HepG2 (cell line): Measurements from ENCODE around the gene TNN. TPM values are rescaled to one million over a fixed set of nuclear protein-coding genes. Genes with fewer than 3 reads are reported as not detected.

Source experiments
- EZH2 ChIP-seq: conservative IDR thresholded peaks from 2 replicates; pipeline ENCODE4 v1.6.1; 2012; ENCODE audit warnings: mild to moderate bottlenecking, low read depth, low read length, moderate library complexity
- RARG ChIP-seq: sonication (generic); formaldehyde crosslinking; IDR thresholded peaks from 2 replicates; pipeline ENCODE4 v1.4.0; 2020; ENCODE audit warnings: low read depth, mild to moderate bottlenecking, missing genetic modification reagents
- REPIN1 ChIP-seq: sonication (generic); formaldehyde crosslinking; IDR thresholded peaks from 2 replicates; pipeline ENCODE4 v1.8.0; 2022; ENCODE audit warnings: missing genetic modification reagents, low read depth, mild to moderate bottlenecking, borderline replicate concordance
- TCF12 ChIP-seq, 2 experiments: fragments of 450-650 bp in 1 of 2; sonication (generic) in 1 of 2; formaldehyde crosslinking in 1 of 2; IDR thresholded peaks; 2 replicates each; pipeline versions ENCODE4 v1.6.1 to v1.8.0; 2017 to 2022; ENCODE audit warnings: antibody characterized with exemption in 1 of 2, mild to moderate bottlenecking in 1 of 2, missing genetic modification reagents in 1 of 2, moderate library complexity in 1 of 2
- ZNF224 ChIP-seq: sonication (generic); formaldehyde crosslinking; IDR thresholded peaks from 2 replicates; pipeline ENCODE4 v1.5.0; 2020; ENCODE audit warnings: mild to moderate bottlenecking, missing genetic modification reagents
- ZNF607 ChIP-seq: sonication (generic); formaldehyde crosslinking; IDR thresholded peaks from 2 replicates; pipeline ENCODE4 v1.5.1; 2020; ENCODE audit warnings: missing genetic modification reagents, mild to moderate bottlenecking, borderline replicate concordance
- ZNF619 ChIP-seq: sonication (generic); formaldehyde crosslinking; IDR thresholded peaks from 2 replicates; pipeline ENCODE4 v1.4.0; 2020; ENCODE audit warnings: mild to moderate bottlenecking, missing genetic modification reagents
- ZNF629 ChIP-seq: sonication (generic); formaldehyde crosslinking; conservative IDR thresholded peaks from 2 replicates; pipeline ENCODE4 v1.5.0; 2020; ENCODE audit warnings: missing genetic modification reagents
- polyA plus RNA-seq, 8 experiments: library from polyadenylated mRNA; depleted of rRNA in 3 of 8; stranded (reverse) in 7 of 8; unstranded in 1 of 8; fragments of >200 nt; fragmentation: Illumina TruSeq in 4 of 8; extraction: Trizol in 4 of 8; gene quantifications; 2 replicates each; pipeline versions ENCODE4 v1.2.1 to v1.2.3, GENCODE V29; 2011 to 2016; ENCODE audit warnings: low read depth in 4 of 8, missing spikeins in 1 of 8, mixed read lengths in 1 of 8; ENCODE audit not compliant: insufficient read depth in 1 of 8
- total RNA-seq, 5 experiments: library from RNA; depleted of rRNA; stranded (reverse); fragments of >200 nt; fragmentation: Illumina TruSeq; extraction: Trizol; gene quantifications; 2 replicates each; pipeline ENCODE4 v1.2.3, GENCODE V29; 2016; ENCODE audit warnings: low read depth in 1 of 5
- TF ChIP-seq, protein P1 (sequence below): sonication (generic); formaldehyde crosslinking; IDR thresholded peaks from 2 replicates; pipeline ENCODE4 v1.4.0; 2020; ENCODE audit warnings: missing genetic modification reagents
- TF ChIP-seq, protein P2 (sequence below): sonication (generic); formaldehyde crosslinking; IDR thresholded peaks from 2 replicates; pipeline ENCODE4 v1.5.0; 2020; ENCODE audit warnings: mild to moderate bottlenecking, missing genetic modification reagents
- TF ChIP-seq, protein P3 (sequence below): sonication (generic); formaldehyde crosslinking; IDR thresholded peaks from 2 replicates; pipeline ENCODE4 v1.4.0; 2020; ENCODE audit warnings: mild to moderate bottlenecking, missing genetic modification reagents

The TNN gene
- total and polyA plus RNA-seq, 2 of the 13 experiments (the other 11 are each of a cell fraction or from before 2014, with no cell fraction given): not detected

DNA sequence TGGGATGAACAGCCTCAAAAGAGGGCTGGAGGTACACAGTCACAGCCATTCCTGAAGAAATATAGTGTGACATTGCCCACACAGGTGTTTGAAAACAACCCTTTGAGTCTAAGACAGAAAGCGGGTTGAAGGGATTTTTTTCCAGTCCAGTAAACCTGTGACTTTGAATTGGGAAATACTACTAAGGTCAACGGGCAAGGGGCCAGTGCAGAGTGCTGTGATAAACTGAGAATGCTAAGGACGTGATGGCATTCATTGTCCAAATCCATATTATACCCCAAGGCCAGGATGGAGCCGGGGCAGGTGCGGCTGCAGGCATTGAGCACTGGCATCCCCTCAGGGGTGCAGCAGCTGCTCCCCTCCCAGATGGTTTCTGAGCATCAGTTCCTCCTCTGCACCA is 88.3 kb downstream of the TNN start (continued):
- TF ChIP-seq EZH2 (no peak), ZNF629 (CRISPR knock-in tag) (no peak), ZNF607 (CRISPR knock-in tag) (no peak), RARG (no peak), REPIN1 (CRISPR knock-in tag) (no peak), TCF12 (IDR thresholded peaks at IDR 0.05) (no peak), TCF12 (CRISPR knock-in tag; IDR thresholded peaks at IDR 0.05) (no peak), ZNF224 (CRISPR knock-in tag) (no peak), ZNF619 (CRISPR knock-in tag) (no peak)
- TF ChIP-seq, protein P1, sequence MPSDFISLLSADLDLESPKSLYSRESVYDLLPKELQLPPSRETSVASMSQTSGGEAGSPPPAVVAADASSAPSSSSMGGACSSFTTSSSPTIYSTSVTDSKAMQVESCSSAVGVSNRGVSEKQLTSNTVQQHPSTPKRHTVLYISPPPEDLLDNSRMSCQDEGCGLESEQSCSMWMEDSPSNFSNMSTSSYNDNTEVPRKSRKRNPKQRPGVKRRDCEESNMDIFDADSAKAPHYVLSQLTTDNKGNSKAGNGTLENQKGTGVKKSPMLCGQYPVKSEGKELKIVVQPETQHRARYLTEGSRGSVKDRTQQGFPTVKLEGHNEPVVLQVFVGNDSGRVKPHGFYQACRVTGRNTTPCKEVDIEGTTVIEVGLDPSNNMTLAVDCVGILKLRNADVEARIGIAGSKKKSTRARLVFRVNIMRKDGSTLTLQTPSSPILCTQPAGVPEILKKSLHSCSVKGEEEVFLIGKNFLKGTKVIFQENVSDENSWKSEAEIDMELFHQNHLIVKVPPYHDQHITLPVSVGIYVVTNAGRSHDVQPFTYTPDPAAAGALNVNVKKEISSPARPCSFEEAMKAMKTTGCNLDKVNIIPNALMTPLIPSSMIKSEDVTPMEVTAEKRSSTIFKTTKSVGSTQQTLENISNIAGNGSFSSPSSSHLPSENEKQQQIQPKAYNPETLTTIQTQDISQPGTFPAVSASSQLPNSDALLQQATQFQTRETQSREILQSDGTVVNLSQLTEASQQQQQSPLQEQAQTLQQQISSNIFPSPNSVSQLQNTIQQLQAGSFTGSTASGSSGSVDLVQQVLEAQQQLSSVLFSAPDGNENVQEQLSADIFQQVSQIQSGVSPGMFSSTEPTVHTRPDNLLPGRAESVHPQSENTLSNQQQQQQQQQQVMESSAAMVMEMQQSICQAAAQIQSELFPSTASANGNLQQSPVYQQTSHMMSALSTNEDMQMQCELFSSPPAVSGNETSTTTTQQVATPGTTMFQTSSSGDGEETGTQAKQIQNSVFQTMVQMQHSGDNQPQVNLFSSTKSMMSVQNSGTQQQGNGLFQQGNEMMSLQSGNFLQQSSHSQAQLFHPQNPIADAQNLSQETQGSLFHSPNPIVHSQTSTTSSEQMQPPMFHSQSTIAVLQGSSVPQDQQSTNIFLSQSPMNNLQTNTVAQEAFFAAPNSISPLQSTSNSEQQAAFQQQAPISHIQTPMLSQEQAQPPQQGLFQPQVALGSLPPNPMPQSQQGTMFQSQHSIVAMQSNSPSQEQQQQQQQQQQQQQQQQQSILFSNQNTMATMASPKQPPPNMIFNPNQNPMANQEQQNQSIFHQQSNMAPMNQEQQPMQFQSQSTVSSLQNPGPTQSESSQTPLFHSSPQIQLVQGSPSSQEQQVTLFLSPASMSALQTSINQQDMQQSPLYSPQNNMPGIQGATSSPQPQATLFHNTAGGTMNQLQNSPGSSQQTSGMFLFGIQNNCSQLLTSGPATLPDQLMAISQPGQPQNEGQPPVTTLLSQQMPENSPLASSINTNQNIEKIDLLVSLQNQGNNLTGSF (CRISPR knock-in tag): no peak
- TF ChIP-seq, protein P2, sequence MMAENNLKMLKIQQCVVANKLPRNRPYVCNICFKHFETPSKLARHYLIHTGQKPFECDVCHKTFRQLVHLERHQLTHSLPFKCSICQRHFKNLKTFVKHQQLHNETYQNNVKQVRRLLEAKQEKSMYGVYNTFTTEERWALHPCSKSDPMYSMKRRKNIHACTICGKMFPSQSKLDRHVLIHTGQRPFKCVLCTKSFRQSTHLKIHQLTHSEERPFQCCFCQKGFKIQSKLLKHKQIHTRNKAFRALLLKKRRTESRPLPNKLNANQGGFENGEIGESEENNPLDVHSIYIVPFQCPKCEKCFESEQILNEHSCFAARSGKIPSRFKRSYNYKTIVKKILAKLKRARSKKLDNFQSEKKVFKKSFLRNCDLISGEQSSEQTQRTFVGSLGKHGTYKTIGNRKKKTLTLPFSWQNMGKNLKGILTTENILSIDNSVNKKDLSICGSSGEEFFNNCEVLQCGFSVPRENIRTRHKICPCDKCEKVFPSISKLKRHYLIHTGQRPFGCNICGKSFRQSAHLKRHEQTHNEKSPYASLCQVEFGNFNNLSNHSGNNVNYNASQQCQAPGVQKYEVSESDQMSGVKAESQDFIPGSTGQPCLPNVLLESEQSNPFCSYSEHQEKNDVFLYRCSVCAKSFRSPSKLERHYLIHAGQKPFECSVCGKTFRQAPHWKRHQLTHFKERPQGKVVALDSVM (CRISPR knock-in tag): no peak
- TF ChIP-seq, protein P3, sequence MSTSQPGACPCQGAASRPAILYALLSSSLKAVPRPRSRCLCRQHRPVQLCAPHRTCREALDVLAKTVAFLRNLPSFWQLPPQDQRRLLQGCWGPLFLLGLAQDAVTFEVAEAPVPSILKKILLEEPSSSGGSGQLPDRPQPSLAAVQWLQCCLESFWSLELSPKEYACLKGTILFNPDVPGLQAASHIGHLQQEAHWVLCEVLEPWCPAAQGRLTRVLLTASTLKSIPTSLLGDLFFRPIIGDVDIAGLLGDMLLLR (CRISPR knock-in tag): no peak
